Measurements from ENCODE around the gene TUSC2.

The TUSC2 gene

DNA sequence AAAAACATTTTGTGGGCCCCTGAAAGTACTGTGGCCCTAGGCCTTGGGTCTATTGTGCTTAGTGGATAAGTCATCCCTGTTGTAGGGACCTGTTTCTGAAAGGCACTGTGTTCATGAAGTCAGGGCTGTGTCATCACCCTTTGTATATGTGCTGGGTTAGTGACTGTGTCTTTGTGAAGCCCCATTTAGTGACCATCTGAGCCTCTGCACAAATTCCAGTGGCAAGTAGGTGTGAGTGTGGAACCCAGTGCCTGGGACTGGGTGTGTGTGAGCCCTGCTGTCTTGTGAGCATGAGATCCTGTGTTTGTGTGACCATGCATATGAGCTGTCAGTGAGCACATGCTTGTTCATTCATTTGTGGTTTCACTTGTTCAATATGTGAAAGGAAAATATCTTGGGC lies 23.4 kb downstream of the TUSC2 start:
- H3K4me3 ChIP-seq (ENCODE audit: low read depth, low read length): no peak overlapping the region
- DNase-seq (ENCODE audit: low read depth): no peak
- TF ChIP-seq, protein P1, sequence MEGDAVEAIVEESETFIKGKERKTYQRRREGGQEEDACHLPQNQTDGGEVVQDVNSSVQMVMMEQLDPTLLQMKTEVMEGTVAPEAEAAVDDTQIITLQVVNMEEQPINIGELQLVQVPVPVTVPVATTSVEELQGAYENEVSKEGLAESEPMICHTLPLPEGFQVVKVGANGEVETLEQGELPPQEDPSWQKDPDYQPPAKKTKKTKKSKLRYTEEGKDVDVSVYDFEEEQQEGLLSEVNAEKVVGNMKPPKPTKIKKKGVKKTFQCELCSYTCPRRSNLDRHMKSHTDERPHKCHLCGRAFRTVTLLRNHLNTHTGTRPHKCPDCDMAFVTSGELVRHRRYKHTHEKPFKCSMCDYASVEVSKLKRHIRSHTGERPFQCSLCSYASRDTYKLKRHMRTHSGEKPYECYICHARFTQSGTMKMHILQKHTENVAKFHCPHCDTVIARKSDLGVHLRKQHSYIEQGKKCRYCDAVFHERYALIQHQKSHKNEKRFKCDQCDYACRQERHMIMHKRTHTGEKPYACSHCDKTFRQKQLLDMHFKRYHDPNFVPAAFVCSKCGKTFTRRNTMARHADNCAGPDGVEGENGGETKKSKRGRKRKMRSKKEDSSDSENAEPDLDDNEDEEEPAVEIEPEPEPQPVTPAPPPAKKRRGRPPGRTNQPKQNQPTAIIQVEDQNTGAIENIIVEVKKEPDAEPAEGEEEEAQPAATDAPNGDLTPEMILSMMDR (conservative IDR thresholded peaks at IDR 0.05; ENCODE audit: low read depth, low read length): no peak

DNA sequence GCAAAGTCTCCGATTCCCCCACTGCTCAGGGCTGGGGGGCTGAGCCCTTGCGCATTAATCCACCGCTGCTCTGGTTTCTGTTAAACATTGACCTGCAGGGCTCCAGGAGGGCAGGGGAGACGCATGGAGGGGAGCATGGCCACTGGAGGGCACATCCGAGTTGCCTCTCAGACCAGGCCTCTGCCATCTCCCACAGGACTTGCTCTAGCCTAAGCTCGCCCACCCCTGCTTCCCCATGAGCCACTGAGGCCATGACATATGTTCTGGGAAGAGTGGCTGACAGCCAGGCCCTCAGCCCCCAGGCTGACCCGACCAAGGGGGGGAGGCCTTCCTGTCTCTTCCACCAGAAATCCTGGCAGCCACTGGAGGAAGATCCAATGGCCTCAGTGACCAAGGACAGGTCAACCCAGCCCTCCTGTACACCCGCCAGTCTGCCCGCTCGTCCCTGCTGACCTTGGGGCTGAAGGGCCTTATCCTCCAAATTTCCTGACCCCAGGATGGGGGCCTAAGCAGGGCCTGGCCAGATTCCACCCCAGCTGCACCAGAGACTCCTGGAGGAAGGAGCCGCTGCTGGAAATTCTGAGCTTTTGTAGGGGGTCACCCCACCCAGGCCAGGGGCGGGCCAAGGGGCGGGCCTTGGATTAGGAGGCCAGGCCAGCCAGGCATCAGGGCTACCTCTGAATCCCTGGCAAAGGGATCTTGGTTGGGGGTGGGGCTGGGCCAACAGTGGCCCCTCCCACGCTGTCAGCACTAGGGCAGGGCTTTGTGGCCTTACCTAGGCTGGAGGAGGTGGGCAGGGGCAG lies 24.8 kb downstream of the TUSC2 start, which contains the start of gene HYAL1:
TSS of gene HYAL1 (minus strand) at position 562 of the 803 bp plus-strand sequence. CDS start 618 bp downstream, outside the sequence.
- no peak for DNase-seq (ENCODE audit: low read depth)
- TF ChIP-seq, protein P1 (conservative IDR thresholded peaks at IDR 0.05; ENCODE audit: low read depth, low read length): peak; percentile 5
- H3K4me3 ChIP-seq (ENCODE audit: low read depth, low read length): no peak within 1 kb of the TSS

GRCh38 chr3:50302095-50303012 lies 25.7 kb downstream of the TUSC2 start:
- DNase-seq (ENCODE audit: low read depth): no peak
- TF ChIP-seq, protein P1 (conservative IDR thresholded peaks at IDR 0.05; ENCODE audit: low read depth, low read length): no peak
- H3K4me3 ChIP-seq (ENCODE audit: low read depth, low read length): no peak overlapping the region

- TF ChIP-seq, protein P1 (conservative IDR thresholded peaks at IDR 0.05; ENCODE audit: low read depth, low read length): no peak
- no peak overlapping the region for H3K4me3 ChIP-seq (ENCODE audit: low read depth, low read length)
- no peak for DNase-seq (ENCODE audit: low read depth)
These were observed 27.3 kb downstream of the TUSC2 start for GRCh38 chr3:50300681-50301254.

- TF ChIP-seq, protein P1 (conservative IDR thresholded peaks at IDR 0.05; ENCODE audit: low read depth, low read length): no peak
- DNase-seq (ENCODE audit: low read depth): peak; percentile 35
- H3K4me3 ChIP-seq (ENCODE audit: low read depth, low read length): peak overlapping the region; percentile 55
These were observed 27.9 kb downstream of the TUSC2 start for GRCh38 chr3:50299929-50300680.

DNA sequence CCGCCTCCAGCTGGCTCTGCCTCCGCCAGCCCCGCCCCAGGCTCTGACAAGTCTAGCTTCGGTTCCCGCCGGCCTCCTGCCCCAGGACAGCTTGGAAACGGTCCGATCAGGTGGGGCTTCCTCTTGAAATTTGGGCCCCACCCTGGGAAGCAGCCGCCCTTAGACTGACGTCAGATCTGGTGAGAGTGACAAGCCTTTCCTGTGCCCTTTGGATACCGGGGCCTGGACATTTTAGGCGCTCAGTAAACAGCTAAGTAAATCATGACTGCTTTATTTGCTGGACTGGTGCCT lies 28.4 kb downstream of the TUSC2 start:
- H3K4me3 ChIP-seq (ENCODE audit: low read depth, low read length): peak overlapping the region; percentile 55
- TF ChIP-seq, protein P1 (conservative IDR thresholded peaks at IDR 0.05; ENCODE audit: low read depth, low read length): no peak
- DNase-seq (ENCODE audit: low read depth): no peak

Measured in choroid plexus epithelial cell (primary cell).